T47D (cell line): ENCODE measurements around the gene GPC4.
A peak's percentile ranks its signal among the peaks of the same experiment; 100 is the strongest.

Source experiments
- DNase-seq, 2 experiments: peaks; one replicate each; pipeline versions ENCODE4 v3.0.0 to v3.0.0-alpha.2; 2011 to 2012; ENCODE audit warnings: low read depth in 1 of 2, low spot score in 1 of 2
- JUND ChIP-seq: IDR thresholded peaks from 2 replicates; pipeline ENCODE4 v1.6.1; 2012; ENCODE audit warnings: low read depth
- in situ Hi-C: cut with HindIII; loops from 2 replicates; pipeline ENCODE4 v1.10.0; 2016; ENCODE audit warnings: low sequenced_read_pairs, low pct_unique_long_range_greater_than_20kb

GPC4 gene

GRCh38 chrX:133415276-133416105, at the start of gene GPC4:
Gene GPC4, minus strand, starts transcription at chrX:133415489. Its CDS starts 524 bp downstream, at chrX:133414965.
- no peak for TF ChIP-seq JUND
- in situ Hi-C loops: no loop called here
- peak; percentile 35 to 61 for DNase-seq

- DNase-seq: no peak
- TF ChIP-seq JUND: no peak
- in situ Hi-C loops: no loop called here
Measured at GRCh38 chrX:133461231-133461630, 45.9 kb upstream of the GPC4 start.

- no peak for TF ChIP-seq JUND
- in situ Hi-C loops: no loop called here
- DNase-seq: no peak
Measured at GRCh38 chrX:133454924-133455323, 39.6 kb upstream of the GPC4 start.

- TF ChIP-seq JUND: no peak
- in situ Hi-C loops: no loop called here
Measured at GRCh38 chrX:133454491-133454914, 39.2 kb upstream of the GPC4 start.

GRCh38 chrX:133448512-133449076, 33.3 kb upstream of the GPC4 start:
- peak in 1 of 2 experiments; percentile 5 for DNase-seq
- in situ Hi-C loops: no loop called here
- no peak for TF ChIP-seq JUND

More at GRCh38 chrX:133454491-133454914, 39.2 kb upstream of the GPC4 start:
- no peak for DNase-seq

GRCh38 chrX:133444952-133445831, 29.9 kb upstream of the GPC4 start:
- in situ Hi-C loops: no loop called here
- peak in 1 of 2 experiments; percentile 61 for DNase-seq
- no peak for TF ChIP-seq JUND

GRCh38 chrX:133444196-133444595, 28.9 kb upstream of the GPC4 start:
- TF ChIP-seq JUND: no peak
- DNase-seq: peak in 1 of 2 experiments; percentile 12

GRCh38 chrX:133440797-133441163, 25.5 kb upstream of the GPC4 start:
- in situ Hi-C loops: no loop called here
- no peak for TF ChIP-seq JUND
- DNase-seq: no peak

More at GRCh38 chrX:133444196-133444595, 28.9 kb upstream of the GPC4 start:
- in situ Hi-C loops: no loop called here

- in situ Hi-C loops: no loop called here
- DNase-seq: no peak
- no peak for TF ChIP-seq JUND
Measured at GRCh38 chrX:133440081-133440796, 24.9 kb upstream of the GPC4 start.

- no peak for TF ChIP-seq JUND
- no peak for DNase-seq
- in situ Hi-C loops: no loop called here
Measured at GRCh38 chrX:133437766-133438165, 22.5 kb upstream of the GPC4 start.

GRCh38 chrX:133437356-133437755, 22.1 kb upstream of the GPC4 start:
- DNase-seq: peak in 1 of 2 experiments; percentile 60
- TF ChIP-seq JUND: no peak
- in situ Hi-C loops: no loop called here

GRCh38 chrX:133435544-133436124, 20.3 kb upstream of the GPC4 start:
- no peak for DNase-seq
- in situ Hi-C loops: no loop called here
- no peak for TF ChIP-seq JUND
